Epidermal melanocyte (primary cell): ENCODE results near the gene ZNF586.
"Not testable (repeated sequence)": the region's sequence is repeated elsewhere in the genome, so short reads cannot be mapped to it uniquely, and the experiment has no call there.

ENCODE experiments used
- DNase-seq: peaks from one replicate; pipeline ENCODE4 v3.0.0; 2011; ENCODE audit warnings: low spot score; ENCODE audit not compliant: insufficient read length

ZNF586 gene

DNA sequence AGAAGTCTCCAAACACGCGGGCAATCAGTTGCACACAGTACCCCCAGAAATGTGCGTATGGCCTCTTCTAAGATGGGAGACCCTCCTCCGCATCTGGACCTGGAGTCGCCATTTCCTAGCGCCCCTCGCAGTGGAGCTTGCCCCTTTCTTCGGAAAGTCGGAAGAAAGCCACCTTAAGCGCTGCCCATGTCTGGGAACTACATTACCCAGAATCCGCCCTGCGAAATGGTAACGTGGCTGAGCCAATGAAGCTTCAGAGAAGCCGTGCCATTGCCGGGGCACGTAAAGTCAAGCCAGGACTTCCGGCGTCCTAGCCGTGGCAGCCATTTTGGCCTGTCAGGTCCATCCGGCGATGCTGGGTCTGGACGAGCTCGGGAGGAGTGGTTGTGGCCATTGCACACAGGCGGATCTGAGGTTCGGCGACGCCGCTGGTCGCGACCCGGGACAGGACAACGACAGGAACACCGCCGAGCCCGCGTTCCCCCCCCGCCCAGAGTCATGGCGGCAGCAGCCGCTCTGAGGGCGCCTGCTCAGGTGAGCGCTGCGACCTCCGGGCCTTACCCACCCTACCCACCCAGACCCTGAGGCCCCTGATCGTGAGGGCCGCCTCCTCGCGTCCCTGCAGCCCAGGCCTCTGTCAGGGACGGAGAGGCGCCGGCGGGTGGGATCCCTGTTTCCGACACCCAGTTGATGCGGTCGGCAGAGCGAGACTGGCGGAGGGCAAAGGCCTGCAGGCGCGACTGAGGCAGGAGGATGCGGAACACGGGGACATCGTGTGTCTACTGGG is at the start of gene ZNF586:
TSS of gene ZNF586 (plus strand) at position 332 of the 787 bp plus-strand sequence. CDS start at position 499, 167 bp downstream.
- DNase-seq, result peak; percentile 99

DNA sequence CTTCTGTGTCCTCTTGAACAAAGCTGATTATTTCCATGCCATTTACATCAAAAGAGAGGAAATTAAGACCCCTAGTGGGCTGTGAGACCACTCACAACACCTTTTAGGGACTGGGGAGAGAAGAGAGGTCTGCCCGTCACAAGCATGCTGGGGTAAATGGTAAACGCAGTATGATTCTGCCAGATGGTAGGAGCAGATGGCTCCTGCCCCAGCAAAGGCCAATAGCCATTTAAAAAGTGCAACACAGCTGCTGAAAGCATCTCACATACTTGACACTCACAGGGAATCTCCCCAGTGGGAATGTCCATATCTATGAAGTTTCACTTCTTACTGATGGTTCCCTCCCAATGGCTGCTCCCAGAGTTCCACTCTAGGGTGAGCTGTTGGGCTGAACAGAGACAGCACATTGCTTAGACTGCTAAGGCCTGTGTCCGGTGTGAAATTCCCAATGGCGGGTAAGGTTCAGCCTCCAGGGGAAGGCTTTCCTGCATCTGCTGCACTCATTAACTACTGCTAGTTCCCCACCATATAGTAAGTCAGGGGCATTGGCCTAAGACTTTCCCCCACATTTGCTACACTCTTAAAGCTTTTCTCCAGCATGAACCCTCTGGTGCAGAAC is 49.5 kb upstream of the ZNF586 start:
- no peak for DNase-seq

DNA sequence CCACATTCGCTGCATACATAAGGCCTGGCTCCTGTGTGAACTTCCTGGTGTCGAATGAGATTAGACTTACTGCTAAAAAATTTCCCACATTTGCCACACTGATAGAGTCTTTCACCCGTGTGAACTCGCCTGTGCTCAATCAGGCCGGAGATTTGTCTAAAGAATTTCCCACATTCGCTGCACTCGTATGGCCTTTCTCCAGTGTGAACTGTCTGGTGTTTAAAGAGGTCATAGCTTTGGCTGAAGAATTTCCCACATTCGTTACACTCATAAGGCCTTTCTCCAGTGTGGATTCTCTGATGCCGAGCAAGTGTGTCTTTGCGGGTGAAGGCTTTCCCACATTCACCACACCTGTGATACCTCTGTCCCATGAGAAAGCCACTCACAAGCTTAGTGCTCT is 48.6 kb upstream of the ZNF586 start:
- DNase-seq, result no peak

DNA sequence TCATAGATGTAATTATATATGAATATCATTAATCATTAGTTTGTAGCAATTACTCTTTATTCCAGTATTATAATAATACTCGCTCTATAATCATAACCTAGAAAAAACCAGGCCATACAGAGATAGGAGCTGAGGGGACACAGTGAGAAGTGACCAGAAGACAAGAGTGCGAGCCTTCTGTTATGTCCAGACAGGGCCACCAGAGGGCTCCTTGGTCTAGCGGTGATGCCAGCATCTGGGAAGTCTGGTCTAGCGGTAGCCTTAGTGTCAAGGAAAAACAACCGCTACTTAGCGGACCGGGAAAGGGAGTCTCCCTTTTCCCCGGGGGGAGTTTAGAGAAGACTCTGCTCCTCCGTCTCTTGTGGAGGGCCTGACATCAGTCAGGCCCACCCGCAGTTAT is 31.2 kb upstream of the ZNF586 start:
- not testable (repeated sequence) for DNase-seq

DNA sequence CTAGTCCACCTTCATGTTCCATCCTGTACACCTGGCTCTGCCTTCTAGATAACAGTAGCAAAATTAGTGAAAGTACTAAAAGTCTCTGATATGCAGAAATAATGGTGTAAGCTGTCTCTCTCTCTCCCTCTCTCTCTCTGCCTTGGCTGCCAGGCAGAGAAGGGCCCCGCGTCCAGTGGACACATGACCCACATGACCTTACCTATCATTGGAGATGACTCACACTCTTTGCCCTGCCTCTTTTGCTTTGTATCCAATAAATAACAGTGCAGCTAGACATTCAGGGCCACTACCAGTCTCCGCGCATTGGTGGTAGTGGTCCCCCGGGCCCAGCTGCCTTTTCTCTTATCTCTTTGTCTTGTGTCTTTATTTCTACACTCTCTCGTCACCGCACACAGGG is 30.7 kb upstream of the ZNF586 start:
- DNase-seq, result not testable (repeated sequence)

DNA sequence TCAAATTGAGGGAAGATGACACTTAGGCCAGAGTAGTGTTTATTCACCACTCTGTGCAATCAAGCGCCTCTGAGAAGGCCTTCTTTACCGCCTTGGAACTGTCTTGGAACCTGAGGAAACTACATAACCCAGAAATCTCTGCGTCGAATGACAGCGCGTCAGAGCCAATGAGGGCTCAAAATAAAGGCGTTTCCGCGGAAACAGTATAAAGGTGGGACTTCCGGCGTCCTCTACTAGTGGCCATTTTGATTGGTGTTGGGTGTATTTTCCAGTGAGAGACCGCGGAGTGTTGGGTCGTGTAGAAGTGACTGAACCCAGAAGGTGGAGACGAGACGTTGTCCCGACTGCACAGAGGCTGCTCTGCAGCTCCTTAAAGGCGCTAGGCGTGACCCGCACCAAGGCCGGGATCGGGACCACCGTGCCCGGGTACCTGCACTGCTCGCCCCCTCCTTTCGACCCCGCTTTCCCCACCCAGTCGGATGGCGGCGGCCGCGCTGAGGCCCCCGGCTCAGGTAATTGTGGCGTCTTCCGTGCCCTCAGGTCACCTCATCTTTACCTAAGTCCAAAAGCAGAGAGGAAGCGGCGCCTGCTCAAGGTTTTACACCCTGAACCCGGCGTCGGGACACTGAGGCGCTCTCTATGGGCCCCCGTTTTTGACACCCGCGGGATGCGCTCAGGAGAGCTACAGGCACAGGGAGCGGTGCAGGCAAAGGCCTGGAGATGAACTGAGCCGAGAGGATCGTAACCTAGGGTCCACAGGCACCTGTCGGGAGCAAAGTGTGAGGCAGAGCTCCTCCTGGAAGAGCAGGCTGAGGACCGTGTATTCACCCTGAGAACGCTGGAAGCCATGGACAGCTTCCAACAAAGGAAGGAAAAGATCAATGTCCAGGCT is 22.6 kb upstream of the ZNF586 start, which contains the start of gene ZNF776:
TSS of gene ZNF776 (plus strand) at position 236 of the 892 bp plus-strand sequence. CDS start at position 480, 244 bp downstream.
- peak; percentile 95 for DNase-seq

DNA sequence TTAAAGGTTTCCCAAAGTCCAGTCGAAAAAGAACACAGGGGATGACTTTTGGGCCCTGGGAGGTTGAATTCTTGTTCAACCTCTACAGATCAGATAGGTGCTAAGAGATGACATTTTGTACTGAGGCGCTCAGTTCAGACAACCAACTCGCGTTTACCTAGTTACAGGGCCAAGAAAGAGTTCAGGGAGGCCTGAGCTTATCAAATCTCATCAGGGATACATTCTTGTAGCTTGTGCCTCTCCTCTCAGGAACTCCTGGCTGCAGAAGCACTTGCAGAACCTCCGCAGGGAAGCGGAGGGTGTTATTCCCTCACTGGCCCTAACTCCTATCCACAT is 22.0 kb upstream of the ZNF586 start:
- no peak for DNase-seq

DNA sequence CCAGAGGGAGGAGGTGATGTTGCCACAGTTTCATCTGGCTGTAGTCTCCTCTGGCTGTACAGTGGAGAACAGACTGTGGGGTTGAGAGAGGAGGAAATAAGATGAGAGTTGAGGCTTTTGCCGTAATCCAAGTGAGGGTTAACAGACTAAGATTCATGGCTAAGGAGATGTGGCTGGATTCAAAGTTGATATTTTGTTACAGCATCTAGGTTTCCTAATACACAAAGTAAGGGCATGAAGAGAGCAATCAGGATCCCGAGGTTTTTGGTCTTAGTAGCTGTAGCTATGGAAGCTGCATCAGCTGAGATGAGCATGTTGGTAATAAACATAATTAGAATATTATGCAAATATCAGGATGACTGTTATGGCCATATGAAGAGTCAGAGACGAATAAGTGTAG is 21.4 kb upstream of the ZNF586 start:
- DNase-seq, result no peak

DNA sequence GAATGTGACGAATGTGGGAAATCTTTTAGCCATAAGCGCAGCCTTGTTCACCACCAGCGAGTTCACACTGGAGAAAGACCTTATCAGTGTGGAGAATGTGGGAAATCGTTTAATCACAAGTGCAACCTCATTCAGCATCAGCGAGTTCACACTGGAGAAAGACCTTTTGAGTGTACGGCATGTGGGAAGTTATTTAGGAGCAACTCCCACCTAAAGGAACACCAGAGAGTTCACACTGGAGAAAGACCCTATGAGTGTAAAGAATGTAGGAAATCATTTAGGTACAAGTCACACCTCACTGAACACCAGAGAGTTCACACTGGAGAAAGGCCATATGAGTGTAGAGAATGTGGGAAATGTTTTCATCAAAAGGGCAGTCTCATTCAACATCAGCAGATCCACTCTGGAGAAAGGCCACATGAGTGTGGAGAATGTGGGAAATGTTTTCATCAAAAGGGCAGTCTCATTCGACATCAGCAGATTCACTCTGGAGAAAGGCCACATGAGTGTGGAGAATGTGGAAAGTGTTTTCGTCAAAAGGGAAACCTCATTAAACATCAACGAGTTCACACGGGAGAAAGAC is 15.3 kb upstream of the ZNF586 start:
- no peak for DNase-seq

DNA sequence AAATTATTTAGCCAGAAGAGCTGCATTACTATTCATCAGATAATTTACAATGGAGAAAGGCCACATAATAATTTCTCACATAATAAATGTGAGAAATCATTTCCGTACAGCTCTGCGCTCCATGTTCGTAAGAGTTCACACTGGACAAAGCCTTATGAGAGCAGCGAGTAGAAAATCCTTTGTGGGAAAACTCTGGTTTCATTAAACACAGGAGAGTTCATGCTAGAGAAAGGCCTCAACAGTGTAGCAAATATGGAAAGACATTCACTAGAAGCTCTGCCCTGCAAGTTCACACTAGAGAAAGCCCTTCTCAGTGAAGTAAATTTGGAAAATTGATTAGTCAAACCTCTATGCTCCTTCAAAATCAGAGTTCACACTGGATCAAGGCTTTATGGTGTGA is 14.4 kb upstream of the ZNF586 start:
- no peak for DNase-seq

DNA sequence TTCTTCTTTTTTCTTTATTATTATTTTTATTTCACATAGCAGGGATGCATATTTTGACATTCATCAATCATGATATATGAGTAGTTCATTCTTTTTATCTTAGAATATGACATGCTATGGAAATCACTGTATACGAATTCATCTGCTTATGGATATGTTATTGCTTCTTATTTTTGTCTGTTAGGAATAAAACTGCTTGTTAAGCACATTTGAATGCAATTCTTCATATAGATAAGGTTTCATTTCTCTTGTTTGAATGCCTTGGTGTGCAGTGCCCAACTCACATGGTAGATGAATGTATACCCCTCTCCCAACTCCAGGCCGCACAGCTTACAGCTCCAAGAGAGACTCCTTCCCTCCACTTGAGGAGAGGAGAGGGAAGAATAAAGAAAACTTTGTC is 11.5 kb upstream of the ZNF586 start:
- no peak for DNase-seq

DNA sequence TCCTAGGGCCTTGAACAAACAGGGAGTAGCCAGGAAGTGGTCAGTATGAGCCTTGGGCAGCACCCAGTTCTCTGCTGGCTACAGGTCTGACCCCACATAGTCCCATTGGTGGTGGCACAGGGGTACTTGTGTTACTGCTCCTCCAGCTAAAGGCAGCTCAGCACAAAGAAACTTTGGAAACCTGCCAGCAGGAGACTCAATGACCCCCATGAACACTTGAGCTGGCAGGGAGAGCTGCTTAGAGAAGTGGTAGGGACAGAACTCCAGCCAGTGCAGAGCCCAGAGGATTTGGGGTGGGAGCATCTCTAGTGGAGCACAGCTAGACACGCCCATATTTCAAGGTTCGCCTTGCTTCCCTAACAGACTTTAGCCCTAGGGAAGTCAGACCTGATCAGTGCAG is 10.4 kb upstream of the ZNF586 start:
- no peak for DNase-seq

DNA sequence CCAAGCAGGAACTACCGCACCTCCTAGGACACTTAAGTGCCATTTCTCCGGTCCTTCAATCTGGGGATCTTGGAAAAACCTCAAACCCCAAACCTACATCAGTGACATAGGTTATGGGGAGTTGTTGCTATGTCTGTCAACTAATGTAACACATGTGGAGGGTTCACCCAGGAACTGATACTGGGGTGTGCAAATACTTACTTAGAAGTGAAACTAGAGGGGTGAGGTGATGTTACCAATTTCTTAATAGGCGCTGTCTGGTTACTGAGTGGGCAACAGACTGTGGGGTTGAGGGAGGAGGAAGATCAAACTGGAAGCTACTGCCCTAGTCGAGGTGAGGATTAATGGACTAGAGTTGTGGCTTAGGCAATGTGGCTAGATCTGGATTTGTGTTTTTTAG is 1.9 kb downstream of the ZNF586 start:
- DNase-seq, result no peak

DNA sequence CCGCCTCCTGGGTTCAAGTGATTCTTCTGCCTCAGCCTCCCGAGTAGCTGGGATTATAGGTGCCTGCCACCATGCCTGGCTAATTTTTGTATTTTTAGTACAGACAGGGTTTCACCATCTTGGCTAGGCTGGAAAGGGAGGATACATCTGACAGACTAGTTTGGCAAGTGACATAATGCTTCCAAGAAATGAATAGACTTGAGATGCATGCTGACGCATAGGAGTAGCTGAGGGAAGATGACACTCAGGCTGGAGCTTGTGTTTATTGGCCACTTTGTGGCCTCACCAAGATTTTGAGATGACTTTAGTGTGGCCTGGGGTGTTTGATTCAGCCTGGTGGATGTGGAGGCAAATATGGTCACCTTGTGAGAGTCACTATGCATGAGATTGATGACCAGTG is 4.0 kb downstream of the ZNF586 start:
- no peak for DNase-seq

DNA sequence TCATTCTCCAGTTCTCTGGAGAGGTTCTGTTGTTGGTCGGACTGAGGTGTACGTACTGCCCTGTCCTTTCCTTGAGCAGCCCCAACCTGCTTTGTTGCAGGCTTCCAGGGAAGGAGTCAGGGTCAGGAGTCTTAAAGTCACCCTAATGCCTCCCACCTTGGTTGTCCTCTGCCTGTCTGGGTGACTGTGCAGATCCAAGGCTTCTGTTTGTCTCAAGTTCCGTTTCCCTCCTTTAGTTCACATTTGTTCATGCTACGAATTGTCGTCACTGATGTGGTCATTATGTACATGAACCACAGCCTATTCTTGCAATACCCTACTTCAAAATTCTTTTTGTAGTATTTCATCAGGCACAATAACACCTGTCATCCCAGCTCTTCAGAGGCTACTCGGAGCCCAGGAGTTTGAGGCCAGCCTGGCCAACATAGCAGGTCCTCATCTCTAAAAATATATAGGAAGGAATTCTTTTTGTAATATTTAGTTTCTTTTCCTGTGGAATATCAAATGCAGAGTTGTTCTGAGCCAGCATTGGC is 7.4 kb downstream of the ZNF586 start:
- no peak for DNase-seq

DNA sequence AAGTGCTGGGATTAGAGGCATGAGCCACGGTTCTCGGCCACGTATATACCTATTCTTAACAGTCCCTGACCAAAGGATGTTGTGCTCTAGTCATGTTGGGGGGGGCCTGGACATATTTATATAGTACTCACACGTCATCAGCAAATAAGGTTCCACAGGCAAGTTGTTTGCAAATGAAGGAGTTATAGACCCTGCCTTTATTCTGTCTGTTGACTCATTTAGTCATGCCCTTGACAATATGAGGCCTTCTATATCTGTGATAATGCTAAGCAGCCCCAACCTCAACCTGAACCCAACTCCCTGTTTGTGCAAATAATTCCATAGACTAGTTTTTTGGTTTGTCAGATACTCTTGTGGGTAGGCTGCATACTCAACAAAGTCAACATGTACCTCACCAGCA is 8.9 kb downstream of the ZNF586 start:
- DNase-seq, result no peak

DNA sequence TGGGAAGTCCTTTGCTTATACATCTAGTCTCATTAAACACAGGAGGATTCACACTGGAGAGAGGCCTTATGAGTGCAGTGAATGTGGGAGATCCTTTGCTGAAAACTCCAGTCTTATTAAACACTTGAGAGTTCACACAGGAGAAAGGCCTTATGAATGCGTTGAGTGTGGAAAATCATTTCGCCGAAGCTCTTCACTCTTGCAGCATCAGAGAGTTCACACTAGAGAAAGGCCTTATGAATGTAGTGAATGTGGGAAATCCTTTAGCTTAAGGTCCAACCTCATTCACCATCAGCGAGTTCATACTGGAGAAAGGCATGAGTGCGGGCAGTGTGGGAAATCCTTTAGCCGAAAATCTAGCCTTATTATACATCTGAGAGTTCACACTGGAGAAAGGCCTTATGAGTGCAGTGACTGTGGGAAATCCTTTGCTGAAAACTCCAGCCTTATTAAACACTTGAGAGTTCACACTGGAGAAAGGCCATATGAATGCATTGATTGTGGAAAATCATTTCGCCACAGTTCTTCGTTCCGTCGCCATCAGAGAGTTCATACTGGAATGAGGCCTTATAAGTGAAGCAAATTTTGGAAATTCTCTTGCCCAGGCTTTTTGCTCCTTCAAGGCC is 9.9 kb downstream of the ZNF586 start:
- DNase-seq, result no peak

DNA sequence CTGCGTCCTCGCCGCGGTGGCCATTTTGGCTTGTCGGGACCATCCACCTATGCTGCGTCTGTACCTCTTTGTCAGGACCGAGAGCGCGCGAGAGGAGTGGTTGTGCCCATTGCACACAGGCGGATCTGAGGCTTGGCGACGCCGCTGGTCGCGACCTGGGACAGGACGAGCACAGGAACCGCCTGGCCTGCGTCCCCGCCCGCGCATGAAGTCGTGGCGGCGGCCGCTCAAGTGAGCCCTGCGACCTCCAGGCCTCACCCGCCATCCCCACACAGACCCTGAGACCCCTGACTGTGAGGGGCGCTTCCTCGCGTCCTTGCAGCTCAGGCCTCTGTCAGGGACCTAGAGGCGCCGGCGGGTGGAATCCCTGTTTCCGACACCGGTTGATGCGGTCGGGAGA is 16.8 kb downstream of the ZNF586 start:
- DNase-seq, result no peak

DNA sequence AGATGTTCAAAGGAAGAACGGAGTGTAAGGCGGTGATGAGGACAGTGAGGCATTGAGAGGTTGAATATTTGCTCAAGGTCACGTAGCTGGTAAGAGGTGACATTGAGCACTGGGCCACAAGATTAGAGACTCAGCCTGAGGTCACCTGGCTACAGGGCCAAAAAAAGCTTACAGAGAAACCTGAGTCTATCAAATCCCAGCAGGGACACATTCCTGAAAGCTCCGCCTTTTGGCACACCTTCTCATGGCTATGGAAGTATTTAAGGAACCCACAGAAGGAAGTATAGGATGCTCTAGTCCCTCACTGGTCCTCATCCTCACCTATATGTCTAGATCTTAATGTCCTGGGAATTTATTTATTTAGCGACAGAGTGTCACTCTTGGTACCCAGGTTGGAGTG is 17.4 kb downstream of the ZNF586 start:
- no peak for DNase-seq

DNA sequence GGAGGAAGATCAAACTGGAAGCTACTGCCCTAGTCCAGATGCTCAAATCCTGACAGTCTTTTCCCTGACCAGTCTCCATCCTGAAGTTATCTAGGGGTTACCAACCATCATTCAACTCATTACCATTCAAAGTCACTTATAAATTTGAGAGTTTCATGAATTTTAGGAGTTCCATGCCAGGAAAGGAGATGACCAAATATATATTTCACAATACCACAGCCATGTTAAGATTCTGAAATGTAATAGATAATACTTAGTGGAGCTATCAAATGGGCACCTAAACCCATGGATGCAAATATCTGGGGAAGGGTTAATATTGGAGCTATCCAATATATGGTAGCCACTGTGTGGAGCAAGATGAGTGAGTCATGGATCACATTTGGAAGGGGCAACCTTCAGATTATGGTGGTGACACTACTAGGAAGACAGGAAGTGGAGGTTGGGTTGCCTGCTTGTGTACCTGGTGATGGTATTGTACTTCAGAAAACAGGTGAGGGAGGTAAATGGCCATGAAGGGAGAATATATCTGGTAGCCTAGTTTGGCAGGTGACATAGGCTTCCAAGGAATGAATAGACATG is 18.7 kb downstream of the ZNF586 start:
- no peak for DNase-seq

DNA sequence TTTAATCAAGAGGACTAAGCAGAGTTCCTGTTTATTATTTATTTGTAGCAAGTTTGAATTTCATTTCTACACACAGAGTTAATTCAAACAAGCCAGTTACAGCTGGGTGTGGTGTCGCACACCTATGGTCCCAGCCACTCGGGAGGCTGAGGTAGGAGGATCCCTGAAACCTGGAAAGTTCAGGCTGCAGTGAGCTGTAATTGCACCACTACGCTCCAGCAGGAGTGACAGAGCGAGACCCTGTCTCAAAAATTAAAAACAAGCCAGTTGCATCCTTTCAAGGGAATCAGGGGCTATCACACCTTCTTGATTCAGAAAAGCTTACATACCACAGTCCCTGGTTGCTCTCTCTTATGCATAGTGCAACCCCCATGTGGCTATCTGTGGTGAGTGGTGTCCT is 19.8 kb downstream of the ZNF586 start:
- DNase-seq, result no peak
